T-helper 2 cell treated with Interferon-gamma antibody and Interleukin-4, amounts not matched to agents 5 μg/mL and 100 μg/mL, for 36 hours (primary cell): ENCODE measurements around the gene GRK1.
"Not testable (repeated sequence)": the region's sequence is repeated elsewhere in the genome, so short reads cannot be mapped to it uniquely, and the experiment has no call there.

ENCODE experiments used
- DNase-seq: peaks from one replicate; pipeline ENCODE4 v3.0.0; 2021; ENCODE audit warnings: low spot score
- H3K27ac Mint-ChIP-seq: one replicate; pipeline ENCODE4 v1.8.0; 2021; ENCODE audit warnings: mild to moderate bottlenecking, mixed read lengths
- H3K27me3 Mint-ChIP-seq: one replicate; pipeline ENCODE4 v1.8.0; 2021; ENCODE audit warnings: low read depth, mixed read lengths
- H3K36me3 Mint-ChIP-seq: one replicate; pipeline ENCODE4 v1.8.0; 2021; ENCODE audit warnings: low read depth, mixed read lengths
- H3K4me1 Mint-ChIP-seq: one replicate; pipeline ENCODE4 v1.8.0; 2021; ENCODE audit warnings: low read depth, mixed read lengths
- H3K4me3 Mint-ChIP-seq: one replicate; pipeline ENCODE4 v1.8.0; 2022; ENCODE audit warnings: mild to moderate bottlenecking, moderate library complexity, mixed read lengths
- H3K9me3 Mint-ChIP-seq: one replicate; pipeline ENCODE4 v1.8.0; 2021; ENCODE audit warnings: mixed read lengths

GRK1 gene

DNA sequence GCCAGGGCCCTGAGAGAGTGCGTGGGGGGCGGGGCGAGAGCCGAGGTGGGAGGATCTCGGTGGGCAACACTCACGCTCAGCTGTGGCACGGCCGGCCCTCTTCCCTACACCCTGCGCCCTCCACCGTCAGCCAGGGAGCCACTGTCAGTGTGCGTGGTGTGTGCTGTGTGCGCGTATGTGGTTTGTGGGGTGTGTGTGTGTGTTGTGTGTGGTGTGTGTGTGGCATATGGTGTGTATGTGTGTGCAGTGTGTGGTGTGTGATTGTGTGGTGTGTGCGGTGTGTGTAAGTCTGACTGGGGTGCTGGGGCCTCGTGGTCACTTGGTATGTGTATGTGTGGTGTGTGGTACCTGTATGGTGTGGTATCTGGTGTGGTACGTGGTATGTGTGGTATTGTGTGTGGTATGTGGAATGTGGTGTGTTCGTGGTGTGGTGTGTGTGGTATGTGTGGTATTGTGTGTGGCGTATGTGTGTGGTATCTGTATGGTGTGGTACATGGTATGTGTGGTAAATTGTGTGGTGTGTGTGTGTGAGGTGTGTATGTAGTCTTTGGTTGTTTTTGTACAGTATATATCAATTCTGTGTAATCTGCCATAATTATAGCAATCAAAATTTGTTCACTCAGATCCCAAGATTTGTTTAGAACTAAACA, 5.1 kb downstream of the GRK1 start:
- Mint-ChIP-seq H3K4me3 (no peak overlapping the region), H3K27ac (peak overlapping the region; percentile 9), H3K4me1 (peaks cover 2% of the 10 kb centered on the region), H3K27me3 (no peaks in the 10 kb centered on the region), H3K9me3 (peaks cover 5% of the 10 kb centered on the region), H3K36me3 (no peaks in the 10 kb centered on the region)
- no peak for DNase-seq

- no peaks in the 10 kb centered on the region for H3K36me3 Mint-ChIP-seq
- no peaks in the 10 kb centered on the region for H3K9me3 Mint-ChIP-seq
- H3K4me3 Mint-ChIP-seq = no peak overlapping the region
- no peaks in the 10 kb centered on the region for H3K27me3 Mint-ChIP-seq
- H3K27ac Mint-ChIP-seq = no peak overlapping the region
- DNase-seq = no peak
- no peaks in the 10 kb centered on the region for H3K4me1 Mint-ChIP-seq
Observed at GRCh38 chr13:113722921-113723320, 55.9 kb downstream of the GRK1 start.

GRCh38 chr13:113723410-113724015, 56.5 kb downstream of the GRK1 start:
- no peak overlapping the region for H3K4me3 Mint-ChIP-seq
- DNase-seq = no peak
- H3K27ac Mint-ChIP-seq = no peak overlapping the region
- H3K4me1 Mint-ChIP-seq = no peaks in the 10 kb centered on the region
- no peaks in the 10 kb centered on the region for H3K36me3 Mint-ChIP-seq
- no peaks in the 10 kb centered on the region for H3K9me3 Mint-ChIP-seq
- H3K27me3 Mint-ChIP-seq = no peaks in the 10 kb centered on the region

DNA sequence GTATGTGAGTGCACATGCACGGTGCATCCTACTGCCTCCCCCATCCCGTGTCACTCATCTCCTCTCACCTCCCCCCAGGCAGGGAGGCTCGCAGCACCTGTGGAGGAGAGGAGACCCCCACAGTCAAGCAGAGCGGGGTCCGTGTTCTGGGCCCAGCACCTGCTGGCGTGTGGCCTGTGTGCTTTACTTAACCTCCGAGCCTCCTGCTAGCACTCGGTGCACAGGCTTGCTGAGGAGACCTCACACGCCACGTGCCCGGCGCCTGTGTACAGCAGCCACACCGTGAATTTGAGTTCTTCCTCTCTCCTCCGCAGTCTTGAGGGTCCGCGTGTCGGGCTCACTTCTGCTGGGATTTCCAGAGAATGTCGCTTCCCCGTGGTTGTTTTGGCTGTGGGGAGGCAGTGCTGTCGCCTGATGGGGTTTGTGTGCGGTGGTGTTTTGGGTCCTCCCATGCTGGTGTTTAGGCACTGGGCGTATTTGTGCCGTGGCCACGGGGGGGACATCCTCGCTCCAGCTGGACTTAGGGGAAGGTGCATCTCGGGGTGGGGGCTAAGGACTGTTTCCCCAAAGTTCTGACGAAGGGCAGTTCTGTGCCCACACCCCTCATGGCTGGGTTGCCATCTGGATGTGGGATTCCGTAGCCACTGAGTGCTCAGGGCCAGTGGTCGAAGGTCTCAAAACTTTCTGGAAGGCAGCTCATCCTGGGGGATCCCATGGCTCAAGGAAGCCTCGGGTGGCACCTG, 57.2 kb downstream of the GRK1 start:
- Mint-ChIP-seq H3K4me3 (peak overlapping the region; percentile 83), H3K36me3 (no peaks in the 10 kb centered on the region), H3K9me3 (no peaks in the 10 kb centered on the region), H3K27me3 (peaks cover under 1% of the 10 kb centered on the region), H3K4me1 (no peaks in the 10 kb centered on the region), H3K27ac (peak overlapping the region; percentile 82)
- DNase-seq = no peak

GRCh38 chr13:113724780-113725315, 57.8 kb downstream of the GRK1 start:
- H3K36me3 Mint-ChIP-seq = no peaks in the 10 kb centered on the region
- no peaks in the 10 kb centered on the region for H3K4me1 Mint-ChIP-seq
- H3K9me3 Mint-ChIP-seq = no peaks in the 10 kb centered on the region
- H3K27ac Mint-ChIP-seq = peak overlapping the region; percentile 86
- peak overlapping the region; percentile 83 for H3K4me3 Mint-ChIP-seq
- peaks cover 2% of the 10 kb centered on the region for H3K27me3 Mint-ChIP-seq
- peak; percentile 89 for DNase-seq

DNA sequence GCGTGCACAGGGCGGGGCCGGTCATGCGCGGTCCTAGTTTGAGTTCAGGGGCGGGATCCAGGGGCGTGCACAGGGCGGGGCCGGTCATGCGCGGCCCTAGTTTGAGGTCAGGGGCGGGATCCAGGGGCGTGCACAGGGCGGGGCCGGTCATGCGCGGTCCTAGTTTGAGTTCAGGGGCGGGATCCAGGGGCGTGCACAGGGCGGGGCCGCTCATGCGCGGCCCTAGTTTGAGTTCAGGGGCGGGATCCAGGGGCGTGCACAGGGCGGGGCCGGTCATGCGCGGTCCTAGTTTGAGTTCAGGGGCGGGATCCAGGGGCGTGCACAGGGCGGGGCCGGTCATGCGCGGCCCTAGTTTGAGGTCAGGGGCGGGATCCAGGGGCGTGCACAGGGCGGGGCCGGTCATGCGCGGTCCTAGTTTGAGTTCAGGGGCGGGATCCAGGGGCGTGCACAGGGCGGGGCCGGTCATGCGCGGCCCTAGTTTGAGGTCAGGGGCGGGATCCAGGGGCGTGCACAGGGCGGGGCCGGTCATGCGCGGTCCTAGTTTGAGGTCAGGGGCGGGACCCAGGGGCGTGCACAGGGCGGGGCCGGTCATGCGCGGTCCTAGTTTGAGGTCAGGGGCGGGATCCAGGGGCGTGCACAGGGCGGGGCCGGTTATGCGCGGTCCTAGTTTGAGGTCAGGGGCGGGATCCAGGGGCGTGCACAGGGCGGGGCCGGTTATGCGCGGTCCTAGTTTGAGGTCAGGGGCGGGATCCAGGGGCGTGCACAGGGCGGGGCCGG, 58.5 kb downstream of the GRK1 start:
- not testable (repeated sequence) for H3K4me3 Mint-ChIP-seq, H3K36me3 Mint-ChIP-seq, H3K9me3 Mint-ChIP-seq, H3K27me3 Mint-ChIP-seq, H3K4me1 Mint-ChIP-seq
- peak overlapping the region; percentile 86 for H3K27ac Mint-ChIP-seq
- DNase-seq = peak; percentile 42

DNA sequence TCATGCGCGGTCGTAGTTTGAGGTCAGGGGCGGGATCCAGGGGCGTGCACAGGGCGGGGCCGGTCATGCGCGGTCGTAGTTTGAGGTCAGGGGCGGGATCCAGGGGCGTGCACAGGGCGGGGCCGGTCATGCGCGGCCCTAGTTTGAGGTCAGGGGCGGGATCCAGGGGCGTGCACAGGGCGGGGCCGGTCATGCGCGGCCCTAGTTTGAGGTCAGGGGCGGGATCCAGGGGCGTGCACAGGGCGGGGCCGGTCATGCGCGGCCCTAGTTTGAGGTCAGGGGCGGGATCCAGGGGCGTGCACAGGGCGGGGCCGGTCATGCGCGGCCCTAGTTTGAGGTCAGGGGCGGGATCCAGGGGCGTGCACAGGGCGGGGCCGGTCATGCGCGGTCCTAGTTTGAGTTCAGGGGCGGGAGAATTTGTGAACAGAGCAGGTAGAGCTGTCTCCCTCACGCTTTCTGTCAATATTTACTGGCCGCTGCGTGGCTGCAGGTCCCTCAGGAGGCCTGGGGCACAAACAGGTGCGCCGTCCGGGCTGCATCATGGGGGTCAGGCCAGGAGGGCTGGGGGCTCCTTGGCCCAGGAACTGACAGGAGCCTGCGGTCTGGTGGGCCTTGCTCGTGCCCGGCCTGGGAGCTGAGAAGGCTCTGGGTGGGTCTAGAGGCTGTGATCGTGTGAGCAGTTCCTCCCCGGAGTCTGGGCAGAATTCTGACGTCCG, 59.2 kb downstream of the GRK1 start:
- H3K27me3 Mint-ChIP-seq, H3K36me3 Mint-ChIP-seq, H3K9me3 Mint-ChIP-seq, DNase-seq, H3K4me1 Mint-ChIP-seq: not testable (repeated sequence)
- Mint-ChIP-seq H3K27ac (peak overlapping the region; percentile 68), H3K4me3 (peak overlapping the region; percentile 66)

DNA sequence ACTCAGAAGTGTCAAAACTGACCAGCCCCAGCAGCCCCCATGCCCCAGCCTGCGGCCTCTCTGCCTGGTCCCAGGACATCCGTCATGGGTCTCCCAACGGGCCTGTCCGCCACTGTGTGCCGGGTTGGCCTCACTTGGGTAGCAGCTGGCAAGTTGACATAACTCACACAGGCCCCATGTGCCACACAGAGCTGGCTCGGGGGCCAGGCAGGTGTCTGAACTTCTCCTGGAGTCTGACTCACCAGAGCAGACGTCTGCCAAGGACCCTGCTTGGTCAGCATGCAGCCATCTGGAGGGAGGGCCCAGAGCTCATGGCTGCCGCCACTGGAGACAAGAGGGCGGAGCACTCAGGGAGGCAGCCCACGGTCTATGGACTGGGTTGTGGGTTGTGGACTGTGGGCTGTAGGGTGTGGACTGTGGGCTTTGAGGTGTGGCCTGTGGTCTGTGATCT, 60.0 kb downstream of the GRK1 start:
- no peaks in the 10 kb centered on the region for H3K4me1 Mint-ChIP-seq
- no peaks in the 10 kb centered on the region for H3K36me3 Mint-ChIP-seq
- no peaks in the 10 kb centered on the region for H3K9me3 Mint-ChIP-seq
- peaks cover 2% of the 10 kb centered on the region for H3K27me3 Mint-ChIP-seq
- H3K4me3 Mint-ChIP-seq = no peak overlapping the region
- peak overlapping the region; percentile 55 for H3K27ac Mint-ChIP-seq
- DNase-seq = no peak

- no peaks in the 10 kb centered on the region for H3K9me3 Mint-ChIP-seq
- no peak overlapping the region for H3K27ac Mint-ChIP-seq
- H3K4me1 Mint-ChIP-seq = no peaks in the 10 kb centered on the region
- no peaks in the 10 kb centered on the region for H3K36me3 Mint-ChIP-seq
- H3K27me3 Mint-ChIP-seq = peaks cover 2% of the 10 kb centered on the region
- H3K4me3 Mint-ChIP-seq = no peak overlapping the region
- no peak for DNase-seq
Observed at GRCh38 chr13:113728571-113729054, 61.6 kb downstream of the GRK1 start.

GRCh38 chr13:113729187-113730019, 62.4 kb downstream of the GRK1 start:
- no peak for DNase-seq
- Mint-ChIP-seq H3K4me1 (no peaks in the 10 kb centered on the region), H3K36me3 (no peaks in the 10 kb centered on the region), H3K27me3 (peaks cover 2% of the 10 kb centered on the region), H3K27ac (no peak overlapping the region), H3K4me3 (no peak overlapping the region), H3K9me3 (peaks cover 4% of the 10 kb centered on the region)

- Mint-ChIP-seq H3K27me3 (peaks cover 2% of the 10 kb centered on the region), H3K4me3 (no peak overlapping the region), H3K27ac (no peak overlapping the region), H3K4me1 (no peaks in the 10 kb centered on the region), H3K9me3 (peaks cover 4% of the 10 kb centered on the region), H3K36me3 (no peaks in the 10 kb centered on the region)
- DNase-seq = no peak
Observed at GRCh38 chr13:113730258-113730691, 63.3 kb downstream of the GRK1 start.

GRCh38 chr13:113730831-113731191, 63.8 kb downstream of the GRK1 start:
- Mint-ChIP-seq H3K4me1 (no peaks in the 10 kb centered on the region), H3K9me3 (peaks cover 4% of the 10 kb centered on the region), H3K27ac (no peak overlapping the region), H3K4me3 (no peak overlapping the region), H3K36me3 (no peaks in the 10 kb centered on the region), H3K27me3 (peaks cover 2% of the 10 kb centered on the region)
- no peak for DNase-seq
